DMS 273 (cell line): ENCODE results near the gene COL5A2.

ENCODE experiments used
- DNase-seq: peaks from one replicate; lab custom pipeline; 2025; ENCODE audit not compliant: unreplicated experiment; lab: John Stamatoyannopoulos, UW

COL5A2 gene

DNA sequence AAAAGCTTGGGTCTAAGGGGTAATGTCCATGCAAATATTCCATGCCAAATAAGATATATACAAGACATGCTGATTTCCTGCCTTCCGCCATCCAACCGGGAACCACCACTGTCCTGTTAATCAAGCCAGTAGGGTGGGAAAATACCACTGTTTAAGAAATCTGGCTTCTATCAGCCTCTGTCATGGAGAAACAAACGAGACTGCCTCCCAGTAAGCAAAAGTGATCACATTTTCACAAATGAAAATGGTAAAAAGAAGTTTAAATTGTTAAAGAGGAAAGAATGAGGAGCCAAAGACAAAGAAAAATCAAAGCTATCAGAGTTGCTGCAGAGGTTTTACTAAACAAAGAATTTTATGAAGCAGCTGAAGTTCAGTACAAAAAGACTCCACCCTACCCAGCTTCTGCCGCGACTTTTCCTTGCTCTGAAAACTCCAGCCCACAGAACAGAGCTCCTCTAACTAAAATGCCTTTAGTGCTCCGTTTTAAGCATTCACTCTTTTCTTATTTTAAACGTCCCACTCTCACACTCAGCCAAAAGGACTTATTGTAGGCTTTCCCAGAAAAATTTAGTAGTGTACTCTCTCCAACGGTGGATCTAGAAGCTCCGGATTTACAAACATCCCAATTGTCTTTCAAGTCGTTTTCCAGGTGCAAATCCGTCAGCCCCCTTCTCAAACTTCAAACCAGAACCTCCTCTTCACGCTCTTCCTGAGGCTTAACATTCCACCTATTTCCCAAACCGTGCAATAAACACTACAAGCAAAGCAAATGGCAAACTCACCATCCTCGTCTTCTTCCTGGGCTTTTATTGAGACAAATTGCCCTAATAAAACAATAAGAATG is 613 bp downstream of the COL5A2 start:
- peak; percentile 70 for DNase-seq

GRCh38 chr2:189178054-189178453 is 1.5 kb downstream of the COL5A2 start:
- DNase-seq: peak; percentile 43

DNA sequence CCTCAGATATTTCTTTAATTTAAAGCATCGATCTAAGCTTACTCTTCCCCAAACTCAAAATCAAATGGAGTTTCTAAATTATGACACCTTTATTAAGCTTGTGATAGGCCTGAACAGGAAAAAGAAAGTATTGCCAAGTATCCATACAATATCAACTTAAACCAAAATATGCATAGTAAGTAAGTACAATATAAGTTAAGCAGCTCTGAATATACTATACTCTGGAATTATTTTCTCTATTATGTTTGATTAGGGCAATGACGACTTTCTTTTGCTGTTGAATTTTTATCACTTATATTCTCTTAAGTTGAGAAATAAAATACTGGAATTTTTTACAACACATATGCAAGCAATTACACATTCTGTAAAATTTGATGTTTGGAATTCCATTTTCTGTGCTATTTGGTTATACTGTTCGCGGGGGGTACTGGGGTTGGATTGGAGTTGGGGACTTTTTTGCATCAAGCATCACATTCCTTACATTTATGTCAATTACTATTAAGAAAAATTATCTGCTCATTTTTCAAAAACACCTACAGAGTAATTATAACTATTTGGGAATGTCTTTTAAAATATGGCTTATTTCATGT is 2.2 kb downstream of the COL5A2 start:
- no peak for DNase-seq

- DNase-seq: no peak
These were observed 3.0 kb downstream of the COL5A2 start for GRCh38 chr2:189176516-189176915.

DNA sequence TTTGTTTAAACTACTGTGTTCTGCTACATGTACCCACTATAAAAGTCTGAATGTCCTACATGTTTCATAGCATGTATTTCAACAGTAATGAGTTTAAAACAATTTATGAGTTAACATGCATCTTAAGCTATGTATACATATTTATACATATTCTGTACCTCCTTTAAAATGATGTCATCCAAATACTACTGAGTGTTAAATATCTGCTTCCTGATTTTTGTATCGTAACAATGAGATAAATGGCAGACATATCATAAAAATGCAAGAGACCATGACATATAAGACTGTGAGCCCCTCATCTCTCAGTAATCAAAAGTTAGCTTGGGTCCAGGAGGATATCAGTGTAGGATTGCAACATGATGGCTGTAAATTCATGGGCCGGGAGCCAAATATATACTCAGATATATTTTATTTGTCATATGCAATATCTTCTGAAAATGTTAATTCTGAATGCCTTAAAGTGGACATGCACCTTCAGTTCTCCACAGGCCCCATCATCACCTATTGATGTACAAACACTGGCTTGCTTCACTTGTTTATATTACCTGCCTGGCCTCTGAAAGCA is 3.6 kb downstream of the COL5A2 start:
- DNase-seq: no peak

DNA sequence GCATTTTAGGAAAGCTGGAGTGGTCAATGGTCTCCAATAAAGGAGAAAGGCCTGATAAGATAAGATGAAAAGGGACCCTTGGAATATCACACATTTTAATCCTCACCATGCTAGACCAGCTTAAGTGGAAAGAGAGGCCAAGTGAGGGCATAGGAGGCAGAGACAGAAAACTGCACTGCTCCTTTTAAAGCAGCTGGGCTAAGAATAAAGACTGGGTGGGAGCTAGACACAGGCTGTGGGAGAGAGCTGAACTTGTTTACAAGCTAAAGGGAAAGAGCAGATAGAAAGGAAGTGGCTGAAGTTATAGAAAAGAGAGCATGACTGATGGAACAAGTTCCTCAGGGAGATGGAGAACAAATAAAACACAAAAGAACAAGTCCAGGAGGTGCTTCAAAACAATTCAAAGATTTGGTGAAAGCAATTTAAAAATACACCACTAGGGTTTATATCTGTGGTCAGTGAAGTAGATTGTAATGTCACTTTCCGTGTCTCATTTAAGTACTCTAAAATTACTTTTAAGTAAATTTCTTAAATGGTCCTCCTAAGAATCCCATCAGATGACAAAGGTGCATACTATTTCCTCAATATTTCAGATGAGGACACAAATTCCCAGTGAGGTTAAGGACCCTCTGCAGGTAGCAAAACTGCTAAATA is 7.5 kb downstream of the COL5A2 start:
- DNase-seq: peak; percentile 11

DNA sequence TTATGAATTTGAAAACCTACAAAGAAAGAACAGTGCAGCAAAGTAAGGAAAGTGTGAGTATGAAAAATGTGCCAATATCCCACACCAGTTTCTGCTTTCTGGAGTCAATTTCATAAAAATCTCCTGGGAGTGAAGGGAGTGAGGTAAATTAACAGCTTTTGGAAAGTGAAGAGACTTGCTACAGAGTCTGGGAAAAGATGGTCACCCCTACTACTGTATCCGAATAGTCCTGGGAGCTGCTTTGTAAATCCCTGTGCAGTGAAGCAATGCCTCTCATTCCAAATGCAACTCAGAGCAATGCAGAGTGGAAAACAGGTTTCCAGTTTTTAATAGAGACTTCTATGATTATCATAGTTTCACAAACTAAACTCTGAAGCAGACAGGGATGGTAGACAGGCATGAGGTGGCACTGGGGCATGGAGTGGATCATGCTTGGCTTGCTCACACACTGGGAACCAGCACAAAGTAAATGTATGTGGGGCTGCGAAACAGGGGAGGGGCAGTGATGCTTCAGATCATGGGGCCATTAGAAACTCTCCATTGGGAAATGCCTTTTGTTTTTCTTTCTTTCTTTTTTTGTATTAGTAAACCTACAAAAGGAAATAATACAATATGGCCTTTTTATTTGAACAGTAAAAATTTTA is 10.6 kb downstream of the COL5A2 start:
- DNase-seq: no peak

DNA sequence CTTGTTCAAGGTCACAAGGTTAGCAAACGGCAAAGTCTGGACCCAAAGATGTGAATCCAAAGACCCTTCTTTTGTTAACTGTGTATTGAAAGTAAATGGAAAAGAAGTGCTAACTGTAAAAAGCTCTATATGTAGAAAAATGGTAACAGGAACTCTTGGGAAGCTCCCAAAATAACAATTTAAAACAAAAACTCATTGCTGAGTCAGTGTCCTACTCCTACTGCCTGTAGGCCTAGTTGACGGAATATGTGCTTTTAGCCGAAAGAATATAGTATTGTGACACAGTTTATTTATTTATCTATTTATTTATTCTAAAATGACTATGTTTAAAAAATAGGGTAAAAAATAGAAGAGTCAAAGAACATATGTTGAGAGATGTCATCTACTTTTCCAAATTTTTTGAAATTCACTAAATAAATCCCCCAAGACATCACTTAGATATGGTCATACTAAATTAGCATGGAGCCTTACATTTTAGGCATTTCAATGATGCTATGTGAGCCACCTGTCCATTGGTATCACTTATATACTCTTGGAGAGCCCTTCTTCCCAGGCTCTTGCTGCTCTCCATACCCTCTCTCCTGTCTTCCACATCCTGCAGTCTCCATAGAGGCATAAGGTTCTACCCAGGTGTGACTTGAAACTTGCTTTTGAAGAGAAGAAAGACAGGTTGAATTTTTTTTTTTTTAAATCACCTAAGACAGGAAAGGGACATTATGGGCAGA is 13.7 kb downstream of the COL5A2 start:
- no peak for DNase-seq

DNA sequence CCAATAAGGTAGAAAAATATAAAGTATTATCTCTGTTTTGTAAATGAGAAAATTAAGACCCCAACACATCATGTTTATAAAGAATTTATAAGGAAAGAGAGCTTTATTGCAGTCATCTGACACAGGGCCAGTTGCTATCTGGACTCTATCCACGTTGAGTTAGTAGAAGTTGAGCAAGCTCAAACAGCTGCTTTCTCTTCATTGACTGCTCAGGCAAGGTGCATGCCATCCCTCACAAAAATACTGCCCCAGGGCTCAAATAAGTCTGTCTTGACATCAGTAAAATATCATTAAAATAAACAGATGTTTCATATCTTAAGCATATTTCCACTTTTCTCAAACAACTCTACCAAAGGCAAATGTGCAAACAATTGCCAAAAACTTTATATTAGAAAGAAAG is 14.8 kb downstream of the COL5A2 start:
- peak; percentile 31 for DNase-seq

DNA sequence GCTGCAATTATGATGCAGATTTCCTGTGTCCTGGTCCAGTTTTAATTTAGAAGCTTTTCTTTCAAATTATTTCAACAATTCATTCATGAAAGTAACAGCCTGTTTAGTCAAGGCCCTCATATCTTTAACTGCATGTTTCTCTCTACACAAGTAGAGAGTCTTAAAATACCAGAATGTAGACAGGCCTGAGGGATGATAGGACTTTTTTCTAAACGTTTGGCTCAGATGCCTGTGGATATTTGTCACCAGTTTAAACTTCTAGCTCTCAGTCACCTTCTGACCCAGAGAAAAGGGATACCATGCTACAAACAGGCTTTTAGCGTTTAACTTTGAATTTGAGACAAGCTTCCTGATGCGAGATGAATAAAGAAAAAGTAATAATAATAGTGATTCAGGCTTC is 15.7 kb downstream of the COL5A2 start:
- DNase-seq: no peak

DNA sequence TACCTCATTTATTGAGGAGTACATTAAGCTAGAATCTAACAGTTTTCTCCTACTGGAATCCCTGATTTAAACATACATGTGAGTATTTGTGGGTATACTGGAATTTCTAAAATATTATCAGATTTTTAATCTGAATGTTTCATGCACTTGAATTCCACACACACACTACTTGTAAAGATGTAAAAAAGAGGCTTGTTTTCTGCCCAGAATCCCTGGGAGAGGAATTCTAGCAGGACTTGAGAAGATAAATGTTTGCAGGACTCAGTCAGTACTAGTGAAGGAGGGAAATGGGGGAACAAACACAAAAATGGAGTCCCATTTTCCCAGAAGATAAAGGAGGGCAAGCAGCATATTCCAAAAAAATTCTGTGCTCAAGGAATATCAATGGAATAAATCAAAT is 17.0 kb downstream of the COL5A2 start:
- no peak for DNase-seq

- DNase-seq: no peak
These were observed 17.7 kb downstream of the COL5A2 start for GRCh38 chr2:189161894-189162293.

DNA sequence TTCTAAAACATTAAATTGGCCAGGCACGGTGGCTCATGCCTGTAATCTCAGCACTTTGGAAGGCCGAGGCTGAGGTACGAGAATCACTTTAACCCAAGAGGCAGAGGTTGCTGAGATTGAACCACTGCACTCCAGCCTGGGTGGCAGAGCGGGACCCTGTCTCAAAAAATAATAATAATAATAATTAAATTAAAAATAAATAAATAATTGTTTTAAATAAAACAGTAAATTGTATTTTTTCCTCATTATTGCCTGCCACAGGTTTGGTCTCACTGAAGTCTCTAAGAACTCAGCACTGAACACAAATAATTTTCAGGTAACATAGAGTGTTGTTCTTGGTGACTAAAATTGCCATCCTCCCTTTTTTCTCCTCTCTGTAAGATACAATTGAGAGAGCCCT is 19.8 kb downstream of the COL5A2 start:
- DNase-seq: no peak

GRCh38 chr2:189159273-189159672 is 20.3 kb downstream of the COL5A2 start:
- no peak for DNase-seq

DNA sequence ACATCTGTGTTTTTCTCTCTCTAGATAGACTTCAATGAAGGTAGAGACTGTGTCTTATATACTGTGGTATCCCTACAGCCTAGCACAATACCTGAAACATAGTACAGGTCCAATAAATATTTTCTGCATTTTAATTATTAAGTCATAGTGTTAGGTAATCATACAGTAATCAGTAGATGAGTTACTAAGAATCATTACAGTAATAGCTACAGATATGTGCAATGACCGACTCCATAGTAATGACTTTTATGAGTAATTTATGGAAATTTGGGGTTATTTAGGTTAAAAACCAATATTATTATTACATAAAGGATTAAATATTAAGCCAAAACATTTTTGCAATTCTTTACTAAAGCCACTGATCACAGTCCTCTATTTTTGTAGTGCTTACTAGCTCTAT is 21.6 kb downstream of the COL5A2 start:
- no peak for DNase-seq

DNA sequence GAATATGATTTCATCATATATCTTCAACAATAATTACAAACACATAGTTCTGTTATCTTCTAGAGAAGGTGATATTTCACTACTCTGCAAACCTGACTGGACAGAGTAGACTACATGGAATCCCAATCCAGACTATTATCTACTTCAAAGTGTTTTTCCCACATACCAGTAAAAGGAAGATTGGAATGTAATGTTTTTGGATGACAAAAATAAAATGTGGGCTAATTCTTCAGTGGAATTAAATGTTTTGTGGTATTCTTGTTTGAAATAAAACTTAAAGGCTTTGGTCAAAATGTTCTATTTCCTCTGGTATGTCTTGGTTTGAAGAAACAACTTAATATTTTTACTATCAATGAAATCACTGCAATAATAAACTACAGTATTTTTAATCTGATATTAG is 22.1 kb downstream of the COL5A2 start:
- no peak for DNase-seq

GRCh38 chr2:189155795-189156194 is 23.8 kb downstream of the COL5A2 start:
- no peak for DNase-seq

- DNase-seq: peak; percentile 40
These were observed 25.9 kb downstream of the COL5A2 start for GRCh38 chr2:189153619-189154018.

DNA sequence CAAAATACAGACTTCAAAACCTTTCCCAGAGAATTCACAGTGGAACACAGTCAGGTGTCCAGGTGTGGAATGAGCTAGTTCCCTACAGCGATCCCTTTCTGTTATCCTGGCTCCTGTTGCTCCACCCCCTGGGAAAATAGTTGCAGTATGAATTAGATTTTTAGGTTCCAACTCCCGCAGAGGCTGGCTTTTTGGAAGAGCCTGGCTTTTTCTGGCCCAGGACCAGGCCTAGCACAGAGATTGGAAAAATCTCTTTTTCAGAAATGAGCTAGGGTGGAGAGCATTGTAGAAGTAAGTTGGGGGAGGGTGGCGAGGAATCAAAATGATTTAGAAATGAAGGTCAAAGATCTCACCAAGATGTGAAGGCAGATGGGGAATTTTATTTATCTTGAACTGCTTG is 27.1 kb downstream of the COL5A2 start:
- peak; percentile 20 for DNase-seq

- no peak for DNase-seq
These were observed 27.7 kb downstream of the COL5A2 start for GRCh38 chr2:189151906-189152305.

- peak; percentile 26 for DNase-seq
These were observed 29.5 kb downstream of the COL5A2 start for GRCh38 chr2:189150033-189150432.
